HG02884 (cell line): ENCODE data around the gene TMEM132D.

Source experiments
- ATAC-seq: cut with Tn5 transposase; IDR thresholded peaks from one replicate; pipeline ENCODE4 v1.9.1; 2021; ENCODE audit warnings: mild to moderate bottlenecking, moderate library complexity; ENCODE audit not compliant: unreplicated experiment

TMEM132D gene

DNA sequence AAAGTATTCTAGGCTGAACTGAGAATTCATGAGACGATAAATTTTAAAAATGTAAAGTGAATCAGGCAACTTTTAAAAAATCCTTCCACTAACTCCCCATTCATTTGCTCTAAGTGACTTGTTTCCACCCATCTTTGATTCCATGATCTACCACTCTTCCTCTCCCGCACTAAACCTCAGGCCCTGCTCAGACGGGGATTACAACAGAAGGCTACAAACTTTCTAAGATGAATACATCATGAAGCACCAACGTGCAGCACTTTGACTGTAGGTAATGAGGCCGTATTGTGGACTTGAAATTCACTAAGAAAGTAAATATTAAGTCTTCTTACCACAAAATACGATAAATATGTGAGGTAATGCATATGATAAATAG, 30.0 kb downstream of the TMEM132D start:
- no peak for ATAC-seq

DNA sequence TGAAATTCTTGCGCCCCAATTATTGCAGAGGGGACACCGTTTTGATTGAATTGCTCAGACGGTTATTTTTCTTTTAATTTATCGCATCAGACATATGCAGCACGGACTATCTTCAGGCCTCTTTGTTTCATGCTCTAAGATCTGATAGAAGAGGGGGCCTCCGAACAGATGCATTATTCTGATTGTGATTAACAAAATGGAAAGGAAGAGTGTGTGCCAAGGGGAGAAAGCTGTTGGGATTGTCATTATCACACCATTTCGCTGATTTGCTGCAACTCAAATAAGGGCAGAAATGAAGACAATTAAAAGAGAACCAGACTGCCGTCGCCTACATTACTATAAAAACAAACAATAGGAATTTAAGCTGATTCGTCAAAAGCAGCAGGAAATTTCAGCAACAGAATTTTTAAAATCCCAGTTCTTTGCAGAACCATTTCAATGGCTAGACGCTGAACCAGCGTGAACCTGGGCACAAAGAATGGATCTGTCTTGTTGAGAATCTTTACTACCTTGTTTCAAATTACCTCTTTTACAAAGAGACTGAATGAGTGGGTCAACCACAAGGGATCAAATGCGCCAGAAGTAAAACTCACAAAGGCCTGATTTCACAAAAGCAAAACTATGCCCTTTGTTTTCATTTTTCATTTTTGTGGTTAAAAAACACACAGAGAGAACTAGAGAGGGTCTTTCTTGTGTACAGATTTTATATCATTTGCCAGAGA, 30.6 kb downstream of the TMEM132D start:
- no peak for ATAC-seq

- no peak for ATAC-seq
These were observed 31.5 kb downstream of the TMEM132D start for GRCh38 chr12:129871991-129872972.

DNA sequence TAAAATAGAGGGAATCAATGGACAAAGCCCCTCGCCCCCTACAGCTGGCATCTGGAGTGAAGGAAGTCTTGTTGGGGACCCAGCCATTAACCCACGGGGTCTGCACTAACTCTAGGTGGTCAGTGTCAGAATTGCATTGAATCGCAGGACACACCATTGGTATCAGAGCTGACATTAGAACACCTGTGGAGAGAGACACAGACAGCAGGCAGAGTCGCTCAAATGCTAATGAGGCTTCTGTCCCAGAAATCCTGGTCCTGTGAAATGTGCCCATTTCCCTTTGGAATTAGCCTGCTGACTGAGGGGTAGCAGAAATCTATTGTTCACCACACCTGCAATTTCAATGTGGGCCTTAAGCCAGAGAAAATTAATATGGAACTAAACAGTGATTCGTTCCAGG, 33.0 kb downstream of the TMEM132D start:
- no peak for ATAC-seq

DNA sequence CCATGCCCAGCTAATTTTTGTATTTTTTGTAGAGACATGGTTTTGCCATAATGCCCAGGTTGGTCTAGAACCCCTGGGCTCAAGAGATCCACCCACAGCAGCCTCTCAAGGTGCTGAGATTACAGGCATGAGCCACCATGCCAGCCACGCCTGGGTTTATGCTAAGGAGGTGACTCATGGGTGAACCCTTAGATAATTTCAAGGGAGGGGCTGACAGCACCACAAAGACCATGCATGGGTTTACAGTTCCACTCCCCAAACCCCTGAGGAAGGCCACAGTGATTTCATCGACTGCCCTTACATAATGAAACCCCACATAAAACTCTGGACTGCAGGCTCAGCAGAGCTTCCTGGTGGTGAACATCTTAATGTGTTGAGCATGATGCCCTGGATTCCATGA, 33.7 kb downstream of the TMEM132D start:
- ATAC-seq, result no peak

- no peak for ATAC-seq
These were observed 35.2 kb downstream of the TMEM132D start for GRCh38 chr12:129868575-129868974.

GRCh38 chr12:129863938-129864337, 39.9 kb downstream of the TMEM132D start:
- ATAC-seq, result no peak

DNA sequence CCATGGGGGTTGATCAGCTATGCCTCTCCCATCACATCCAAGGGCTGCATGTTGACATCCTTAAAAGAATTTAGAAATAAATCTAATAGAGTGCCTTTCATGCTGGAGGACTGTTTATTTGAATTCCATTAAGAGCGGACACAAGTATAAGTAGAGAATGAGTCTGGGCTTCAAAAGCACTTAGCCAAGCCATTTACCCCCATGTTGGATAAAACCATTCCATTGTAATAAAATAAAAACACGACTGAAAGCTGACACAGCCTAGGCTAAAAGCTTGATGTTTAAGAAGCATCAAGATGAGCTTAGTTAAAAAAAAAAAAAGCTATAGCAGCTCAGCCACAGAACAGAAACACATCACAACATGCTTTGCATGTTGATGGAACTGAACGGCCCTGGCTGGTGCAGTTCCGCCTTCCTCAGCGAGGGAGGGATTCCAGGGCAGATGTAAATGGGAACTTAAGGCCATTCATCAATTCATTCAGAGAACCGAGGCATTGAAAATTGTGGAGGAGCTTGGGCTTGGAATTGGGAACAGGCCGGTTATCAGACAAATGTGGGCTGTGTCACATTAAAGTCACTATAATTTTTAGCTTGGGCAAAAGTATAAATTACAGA, 41.2 kb downstream of the TMEM132D start:
- no peak for ATAC-seq

GRCh38 chr12:129861951-129862350, 41.9 kb downstream of the TMEM132D start:
- ATAC-seq, result no peak

DNA sequence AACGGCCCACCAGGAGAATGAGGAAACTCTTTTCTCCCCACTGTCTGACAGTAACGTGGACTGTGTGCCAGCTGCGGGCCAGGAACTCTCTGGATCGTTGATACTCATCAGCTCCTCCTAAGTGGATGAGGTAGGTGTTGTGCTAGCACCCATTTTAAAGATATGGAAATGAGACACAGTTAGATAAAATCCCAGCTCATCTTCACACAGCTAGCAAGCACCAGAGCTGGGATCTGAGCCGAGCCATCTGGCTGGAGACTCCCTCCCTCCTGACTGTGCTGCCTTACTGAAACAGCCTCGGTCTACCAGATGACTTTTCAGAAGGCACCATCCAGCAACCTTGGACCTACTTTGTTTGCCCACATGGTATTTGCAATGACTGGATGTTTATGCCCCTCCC, 49.2 kb downstream of the TMEM132D start:
- no peak for ATAC-seq

GRCh38 chr12:129851296-129851695, 52.5 kb downstream of the TMEM132D start:
- ATAC-seq, result no peak

DNA sequence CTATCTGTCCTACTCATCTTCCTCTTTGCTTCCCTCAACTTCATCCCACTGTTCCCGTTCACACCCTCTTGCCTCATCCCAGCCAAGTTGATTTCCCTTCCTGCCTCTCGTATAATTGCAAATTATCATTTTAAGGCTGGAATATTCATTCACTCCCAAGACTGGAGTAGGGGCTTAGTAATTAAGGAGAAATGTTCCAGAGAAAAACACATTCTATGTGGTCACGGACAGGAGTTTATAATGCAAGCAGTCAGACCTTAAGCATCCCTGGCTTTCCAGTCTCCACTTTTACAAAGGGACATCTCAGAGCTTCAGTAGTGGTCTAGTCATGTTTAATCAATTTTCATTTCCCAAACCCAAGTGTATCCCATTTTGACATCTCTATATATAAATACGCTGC, 54.9 kb downstream of the TMEM132D start:
- no peak for ATAC-seq

DNA sequence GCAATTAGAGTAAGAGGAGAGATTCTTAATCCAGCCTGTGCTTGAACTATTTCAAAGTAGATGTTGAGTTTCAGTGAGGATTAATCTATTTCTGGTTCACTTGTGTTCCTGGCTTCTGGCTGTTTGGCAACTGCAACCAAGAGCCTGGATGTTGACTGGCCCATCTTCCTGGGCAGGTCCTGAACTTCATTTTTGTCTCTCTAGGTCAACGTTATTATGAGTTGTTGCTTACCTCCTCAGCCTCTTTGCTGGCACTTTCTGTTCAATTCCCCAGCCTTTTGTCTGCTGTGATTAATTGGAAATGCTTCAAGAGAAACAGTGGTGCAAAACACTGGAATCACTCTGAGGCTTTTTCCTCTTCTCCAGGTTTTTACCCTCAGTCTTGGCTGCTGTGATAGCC, 56.8 kb downstream of the TMEM132D start:
- ATAC-seq, result no peak

- no peak for ATAC-seq
These were observed 59.1 kb downstream of the TMEM132D start for GRCh38 chr12:129844662-129845220.

GRCh38 chr12:129841251-129841650, 62.6 kb downstream of the TMEM132D start:
- ATAC-seq, result no peak

DNA sequence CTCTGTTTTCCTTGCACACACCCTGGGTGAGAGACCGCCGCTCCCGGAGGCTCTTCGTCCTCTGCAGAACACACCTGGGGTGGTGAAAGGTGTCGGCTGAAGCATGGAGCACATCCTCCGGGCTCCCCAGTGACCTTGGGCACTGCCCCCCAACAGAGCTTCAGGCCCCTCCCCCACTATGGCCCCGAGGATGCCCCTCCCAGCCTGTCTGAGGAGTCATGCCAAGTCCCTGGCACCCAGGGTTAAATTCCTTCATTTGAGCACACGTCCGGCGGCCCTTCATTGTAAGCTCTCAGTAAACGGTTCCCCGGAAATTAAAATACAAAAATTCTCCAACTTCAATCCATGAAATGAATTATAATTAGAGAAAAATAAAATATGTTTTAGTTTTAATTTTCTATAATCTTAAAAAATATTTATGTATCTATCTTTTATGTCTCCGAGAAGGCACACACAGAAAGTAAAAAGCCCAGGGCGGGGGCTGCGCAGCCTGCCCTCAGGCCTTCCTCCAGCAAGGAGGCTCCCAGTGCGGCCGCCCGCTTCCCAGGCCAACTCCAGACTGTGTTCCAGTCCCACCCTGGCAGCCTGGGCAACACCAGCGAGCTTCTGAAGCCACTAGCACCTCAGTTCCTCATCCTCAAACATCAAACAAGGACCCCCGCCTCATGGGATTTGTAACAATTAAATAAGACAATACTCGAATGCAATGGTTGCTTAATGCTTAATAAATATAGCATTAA, 63.5 kb downstream of the TMEM132D start:
- ATAC-seq, result no peak

GRCh38 chr12:129839679-129840078, 64.1 kb downstream of the TMEM132D start:
- no peak for ATAC-seq

- ATAC-seq, result no peak
These were observed 72.5 kb downstream of the TMEM132D start for GRCh38 chr12:129831294-129831693.

DNA sequence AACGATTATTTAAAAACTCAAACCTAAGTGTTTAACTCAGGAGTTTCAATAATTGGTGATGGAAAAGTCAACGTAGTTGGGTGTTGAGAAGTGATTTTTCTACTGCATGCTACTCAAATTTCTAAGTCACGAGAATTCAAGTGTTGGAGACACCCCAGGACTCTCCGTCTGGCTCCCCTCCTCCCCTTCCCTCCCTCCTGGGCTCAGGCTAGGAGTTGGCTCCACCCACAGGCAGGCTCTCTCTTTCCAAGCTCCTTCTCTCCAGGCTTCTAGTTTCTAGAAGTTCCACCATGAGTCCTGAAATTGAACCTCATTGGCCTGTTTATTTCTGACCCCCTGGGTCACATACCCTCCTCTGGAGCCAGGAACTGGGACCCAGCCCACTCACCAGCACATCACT, 73.0 kb downstream of the TMEM132D start:
- no peak for ATAC-seq

DNA sequence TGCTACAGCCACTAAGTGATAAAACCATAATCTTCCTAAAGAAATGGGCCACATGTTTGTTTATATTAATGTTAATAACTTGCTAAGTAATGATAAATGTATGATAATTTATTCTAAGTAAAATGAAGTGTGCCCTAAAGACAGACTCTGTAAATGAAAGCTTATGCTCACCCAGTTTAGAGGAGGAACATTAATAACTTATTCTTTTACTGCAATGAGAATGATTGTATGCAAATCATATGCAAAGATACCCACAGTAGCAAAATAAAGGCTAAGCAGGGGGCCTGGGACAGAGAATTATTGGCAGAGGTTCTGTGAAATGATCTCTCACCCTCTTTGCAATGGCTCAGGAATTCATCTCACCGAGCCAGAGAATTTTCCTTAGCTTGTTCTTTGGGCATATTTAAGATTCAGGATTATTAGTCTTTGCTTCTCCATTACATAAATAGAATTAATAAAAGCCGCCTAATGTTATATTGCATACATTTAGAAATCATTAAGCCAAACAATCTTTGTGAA, 75.9 kb downstream of the TMEM132D start:
- no peak for ATAC-seq
